GM12873 (cell line): ENCODE data around the gene RAB6A.

Experiments used
- CTCF ChIP-seq: IDR thresholded peaks from 2 replicates; pipeline ENCODE4 v1.5.1; 2012; ENCODE audit warnings: low read depth, mild to moderate bottlenecking, moderate library complexity, low read length, control low read depth; ENCODE audit not compliant: insufficient read depth; ENCODE audit errors: missing control alignments

RAB6A gene

GRCh38 chr11:73728000-73728399, 32.9 kb downstream of the RAB6A start:
- TF ChIP-seq CTCF = no peak

GRCh38 chr11:73726825-73727224, 34.0 kb downstream of the RAB6A start:
- TF ChIP-seq CTCF = no peak

- no peak for TF ChIP-seq CTCF
Measured at GRCh38 chr11:73717136-73717535, 43.7 kb downstream of the RAB6A start.

- no peak for TF ChIP-seq CTCF
Measured at GRCh38 chr11:73716153-73717056, 44.5 kb downstream of the RAB6A start.

GRCh38 chr11:73715541-73715940, 45.3 kb downstream of the RAB6A start:
- TF ChIP-seq CTCF = no peak

GRCh38 chr11:73710964-73711363, 49.9 kb downstream of the RAB6A start:
- TF ChIP-seq CTCF = no peak

- TF ChIP-seq CTCF = no peak
Measured at GRCh38 chr11:73705053-73705452, 55.8 kb downstream of the RAB6A start.
